Breast epithelium (tissue), 3 donors: ENCODE measurements around the gene ZSCAN26.

Experiments used
- POLR2A ChIP-seq: fragments of 450-650 bp; IDR thresholded peaks from one replicate; pipeline ENCODE4 v1.6.1; 2016; ENCODE audit warnings: antibody characterized with exemption, mild to moderate bottlenecking, moderate library complexity
- TF ChIP-seq, protein P1 (sequence below), 3 donors: fragments of 450-650 bp; IDR thresholded peaks; one replicate each; pipeline ENCODE4 v1.5.1; 2016 to 2017; ENCODE audit warnings: antibody characterized with exemption in 3 of 3, mild to moderate bottlenecking in 3 of 3, moderate library complexity in 3 of 3

DNA sequence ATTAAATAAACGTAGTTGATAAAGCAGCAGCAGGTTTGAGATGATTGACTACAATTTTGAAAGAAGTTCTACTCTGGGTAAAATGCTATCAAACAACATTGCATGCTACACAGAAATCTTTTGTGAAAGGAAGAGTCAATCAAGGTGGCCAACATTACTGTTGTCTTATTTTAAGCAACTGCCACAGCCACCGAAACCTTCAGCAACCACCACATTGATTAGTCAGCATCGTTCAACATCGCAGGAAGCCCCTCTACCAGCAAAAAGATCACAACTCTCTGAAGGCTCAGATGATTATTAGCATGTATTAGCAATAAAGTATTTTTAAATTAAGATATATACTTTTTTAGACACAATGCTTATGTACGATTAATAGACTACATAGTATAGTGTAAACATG lies 28.4 kb downstream of the ZSCAN26 start:
- TF ChIP-seq, protein P1, sequence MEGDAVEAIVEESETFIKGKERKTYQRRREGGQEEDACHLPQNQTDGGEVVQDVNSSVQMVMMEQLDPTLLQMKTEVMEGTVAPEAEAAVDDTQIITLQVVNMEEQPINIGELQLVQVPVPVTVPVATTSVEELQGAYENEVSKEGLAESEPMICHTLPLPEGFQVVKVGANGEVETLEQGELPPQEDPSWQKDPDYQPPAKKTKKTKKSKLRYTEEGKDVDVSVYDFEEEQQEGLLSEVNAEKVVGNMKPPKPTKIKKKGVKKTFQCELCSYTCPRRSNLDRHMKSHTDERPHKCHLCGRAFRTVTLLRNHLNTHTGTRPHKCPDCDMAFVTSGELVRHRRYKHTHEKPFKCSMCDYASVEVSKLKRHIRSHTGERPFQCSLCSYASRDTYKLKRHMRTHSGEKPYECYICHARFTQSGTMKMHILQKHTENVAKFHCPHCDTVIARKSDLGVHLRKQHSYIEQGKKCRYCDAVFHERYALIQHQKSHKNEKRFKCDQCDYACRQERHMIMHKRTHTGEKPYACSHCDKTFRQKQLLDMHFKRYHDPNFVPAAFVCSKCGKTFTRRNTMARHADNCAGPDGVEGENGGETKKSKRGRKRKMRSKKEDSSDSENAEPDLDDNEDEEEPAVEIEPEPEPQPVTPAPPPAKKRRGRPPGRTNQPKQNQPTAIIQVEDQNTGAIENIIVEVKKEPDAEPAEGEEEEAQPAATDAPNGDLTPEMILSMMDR (IDR thresholded peaks at IDR 0.05), result no peak
- TF ChIP-seq POLR2A, result no peak
